SK-N-MC (cell line): Measurements from ENCODE around the gene MYO18B.

Experiments
- EZH2 ChIP-seq: fragments of 200-600 bp; sonication (generic); IDR thresholded peaks from one replicate; pipeline ENCODE4 v1.6.1; 2017; ENCODE audit warnings: antibody characterized with exemption
- FOXP2 ChIP-seq: optimal IDR thresholded peaks from 2 replicates; pipeline ENCODE3; 2011; ENCODE audit warnings: mild to moderate bottlenecking, moderate library complexity; ENCODE audit not compliant: insufficient read depth; ENCODE audit errors: extremely low read length, control extremely low read depth
- POLR2AphosphoS5 ChIP-seq: IDR thresholded peaks from 2 replicates; pipeline ENCODE4 v1.6.1; 2012; ENCODE audit warnings: mild to moderate bottlenecking, low read depth, low read length, borderline replicate concordance

DNA sequence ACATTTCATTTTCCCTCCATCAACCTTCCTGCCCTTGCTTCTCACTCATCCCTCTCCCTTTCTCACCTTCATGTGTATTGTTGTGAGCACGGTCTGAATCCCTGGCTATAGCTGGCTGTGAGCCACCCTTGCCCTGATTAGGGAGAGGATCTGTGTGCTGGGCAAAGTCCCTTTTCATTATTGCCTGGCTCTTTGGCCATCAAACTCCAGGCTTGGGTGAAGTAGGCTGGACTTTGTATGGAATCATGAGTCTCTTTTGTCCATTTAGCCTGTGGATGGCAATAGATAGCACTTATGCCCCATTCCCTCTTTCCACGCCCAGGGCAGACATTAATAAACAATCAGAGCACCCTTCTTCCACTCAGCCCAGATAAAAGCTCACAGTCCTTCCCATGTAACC, 6.7 kb downstream of the MYO18B start:
- TF ChIP-seq EZH2, result no peak
- no peak for TF ChIP-seq POLR2AphosphoS5
- TF ChIP-seq FOXP2, result no peak
